GM23338 (cell line): ENCODE measurements around the gene CXCL16. TPM values are rescaled to one million over a fixed set of nuclear protein-coding genes. Genes with fewer than 3 reads are reported as not detected.
A peak's percentile ranks its signal among the peaks of the same experiment; 100 is the strongest.

Experiments
- ATAC-seq: fragments of 200-7000 bp; cut with Tn5 transposase; 3 replicates; pipeline ENCODE4 v1.9.1; 2020
- DNase-seq: peaks from one replicate; pipeline ENCODE4 v3.0.0-alpha.2; 2015; ENCODE audit warnings: low spot score
- H2AFZ ChIP-seq: fragments of 200-600 bp; sonication (generic); 2 replicates; pipeline ENCODE4 v1.8.0; 2016; ENCODE audit warnings: antibody characterized with exemption, mild to moderate bottlenecking, moderate library complexity
- H3F3A ChIP-seq: fragments of 200-600 bp; sonication (generic); replicated peaks from 2 replicates; pipeline ENCODE4 v1.8.0; 2017; ENCODE audit warnings: antibody characterized with exemption, mixed run types, low read depth
- H3K27ac ChIP-seq: fragments of 200-600 bp; sonication (generic); 2 replicates; pipeline ENCODE4 v1.6.1; 2016; ENCODE audit warnings: low read depth
- H3K27me3 ChIP-seq: fragments of 200-600 bp; sonication (generic); 2 replicates; pipeline ENCODE4 v1.8.0; 2016; ENCODE audit warnings: mild to moderate bottlenecking, mixed run types, moderate library complexity; ENCODE audit not compliant: insufficient read depth
- H3K36me3 ChIP-seq: fragments of 200-600 bp; sonication (generic); 2 replicates; pipeline ENCODE4 v1.8.0; 2016; ENCODE audit warnings: mild to moderate bottlenecking; ENCODE audit not compliant: insufficient read depth
- H3K4me1 ChIP-seq: fragments of 200-600 bp; sonication (generic); 2 replicates; pipeline ENCODE4 v1.8.0; 2016; ENCODE audit warnings: mild to moderate bottlenecking, moderate library complexity; ENCODE audit not compliant: insufficient read depth
- H3K4me2 ChIP-seq: fragments of 200-600 bp; sonication (generic); 2 replicates; pipeline ENCODE4 v1.7.1; 2017; ENCODE audit warnings: mixed run types
- H3K4me3 ChIP-seq: fragments of 200-600 bp; sonication (generic); 2 replicates; pipeline ENCODE4 v1.6.1; 2016; ENCODE audit warnings: mixed run types
- H3K79me2 ChIP-seq: fragments of 200-600 bp; sonication (generic); replicated peaks from 2 replicates; pipeline ENCODE4 v1.8.0; 2017; ENCODE audit warnings: mild to moderate bottlenecking; ENCODE audit not compliant: insufficient read depth
- H3K9me2 ChIP-seq: fragments of 200-600 bp; sonication (generic); 2 replicates; pipeline ENCODE4 v1.8.0; 2017; ENCODE audit not compliant: insufficient read depth
- H4K20me1 ChIP-seq: fragments of 200-600 bp; sonication (generic); replicated peaks from 2 replicates; pipeline ENCODE4 v1.8.0; 2017; ENCODE audit warnings: mild to moderate bottlenecking; ENCODE audit not compliant: insufficient read depth
- H3K27ac Mint-ChIP-seq: 2 replicates; pipeline ENCODE4 v1.8.0; 2020; ENCODE audit warnings: inconsistent platforms, mild to moderate bottlenecking, moderate library complexity, mixed read lengths
- H3K27me3 Mint-ChIP-seq: 3 replicates; pipeline ENCODE4 v1.8.0; 2022; ENCODE audit warnings: low read depth, mild to moderate bottlenecking, moderate library complexity, mixed read lengths, inconsistent platforms; ENCODE audit not compliant: insufficient read depth, poor library complexity
- H3K36me3 Mint-ChIP-seq: 3 replicates; pipeline ENCODE4 v1.8.0; 2021; ENCODE audit warnings: low read depth, mild to moderate bottlenecking, inconsistent platforms, moderate library complexity, mixed read lengths
- H3K4me1 Mint-ChIP-seq: 3 replicates; pipeline ENCODE4 v1.8.0; 2020; ENCODE audit warnings: mild to moderate bottlenecking, inconsistent platforms, mixed read lengths
- H3K4me3 Mint-ChIP-seq: 3 replicates; pipeline ENCODE4 v1.8.0; 2021; ENCODE audit warnings: moderate library complexity, mild to moderate bottlenecking, inconsistent platforms, mixed read lengths
- H3K9me3 Mint-ChIP-seq: 3 replicates; pipeline ENCODE4 v1.8.0; 2020; ENCODE audit warnings: moderate library complexity, mild to moderate bottlenecking, inconsistent platforms, mixed read lengths
- CREB1 ChIP-seq: fragments of 250-450 bp; sonication (Bioruptor Pico); IDR thresholded peaks from 2 replicates; pipeline ENCODE4 v1.5.0; 2020; ENCODE audit warnings: low read depth, mild to moderate bottlenecking, moderate library complexity
- CTCF ChIP-seq, 2 experiments: fragments of 200-600 bp in 1 of 2; sonication (generic) in 1 of 2; conservative IDR thresholded peaks; 2 replicates each; pipeline versions ENCODE4 v1.5.1 to v1.6.1; 2016 to 2017; ENCODE audit warnings: antibody characterized with exemption in 2 of 2, low read depth in 2 of 2, mild to moderate bottlenecking in 2 of 2, moderate library complexity in 1 of 2
- ETS1 ChIP-seq: IDR thresholded peaks from 2 replicates; pipeline ENCODE4 v1.6.1; 2016; ENCODE audit warnings: antibody characterized with exemption
- EZH2 ChIP-seq: fragments of 200-600 bp; sonication (generic); IDR thresholded peaks from one replicate; pipeline ENCODE4 v1.8.0; 2017; ENCODE audit warnings: antibody characterized with exemption, mild to moderate bottlenecking, low read depth; ENCODE audit not compliant: unreplicated experiment
- EZH2phosphoT487 ChIP-seq: fragments of 200-600 bp; sonication (generic); IDR thresholded peaks from one replicate; pipeline ENCODE4 v1.8.1; 2018; ENCODE audit warnings: antibody characterized with exemption; ENCODE audit not compliant: unreplicated experiment
- JUNB ChIP-seq: IDR thresholded peaks from one replicate; pipeline ENCODE4 v1.6.1; 2016; ENCODE audit warnings: antibody characterized with exemption; ENCODE audit not compliant: unreplicated experiment
- NANOG ChIP-seq: IDR thresholded peaks from 2 replicates; pipeline ENCODE4 v1.6.1; 2016; ENCODE audit warnings: antibody characterized with exemption, borderline replicate concordance
- POLR2AphosphoS5 ChIP-seq: IDR thresholded peaks from 2 replicates; pipeline ENCODE4 v1.6.1; 2016; ENCODE audit warnings: antibody characterized with exemption, low read depth
- REST ChIP-seq: IDR thresholded peaks from one replicate; pipeline ENCODE4 v1.6.1; 2018; ENCODE audit warnings: antibody characterized with exemption; ENCODE audit not compliant: unreplicated experiment
- STAT1 ChIP-seq: IDR thresholded peaks from one replicate; pipeline ENCODE4 v1.6.1; 2016; ENCODE audit warnings: antibody characterized with exemption; ENCODE audit not compliant: unreplicated experiment
- ZNF114 ChIP-seq: fragments of 250-450 bp; sonication (Bioruptor Pico); IDR thresholded peaks from 2 replicates; pipeline ENCODE4 v1.5.0; 2020; ENCODE audit warnings: mild to moderate bottlenecking, moderate library complexity
- ZNF331 ChIP-seq: fragments of 250-450 bp; sonication (Bioruptor Pico); IDR thresholded peaks from 2 replicates; pipeline ENCODE4 v1.5.0; 2020; ENCODE audit warnings: low read depth, mild to moderate bottlenecking, moderate library complexity
- ZNF462 ChIP-seq: fragments of 250-450 bp; sonication (Bioruptor Pico); IDR thresholded peaks from 2 replicates; pipeline ENCODE4 v1.5.0; 2020; ENCODE audit warnings: mild to moderate bottlenecking, moderate library complexity
- polyA plus RNA-seq: library from polyadenylated mRNA; unstranded; fragments of >200 nt; fragmentation: Nextera tagmentation; extraction: Ambion mirVana; gene quantifications from 2 replicates; pipeline ENCODE4 v1.2.1, GENCODE V29; 2016
- total RNA-seq: library from RNA; depleted of rRNA; stranded (reverse); fragments of >200 nt; shearing (Covaris generic); gene quantifications from 2 replicates; pipeline ENCODE4 v1.2.3, GENCODE V29; 2014

CXCL16 gene
- total and polyA plus RNA-seq, 2 experiments from 2014 or later: 4.0 to 4.1 TPM

GRCh38 chr17:4740025-4740351, 260 bp upstream of the CXCL16 start:
- peaks cover 12% of the 10 kb centered on the region for H3K4me1 Mint-ChIP-seq

More at GRCh38 chr17:4740025-4740351, 260 bp upstream of the CXCL16 start:
- no peaks in the 10 kb centered on the region for H3K9me2 ChIP-seq
- peaks cover 9% of the 10 kb centered on the region; the same call in 1 of the 2 replicates for H3K4me1 ChIP-seq
- peak overlapping the region; percentile 75 for H3K4me3 ChIP-seq
- peak overlapping the region; percentile 91 for H3K4me2 ChIP-seq
- no peaks in the 10 kb centered on the region; the same call in 1 of the 3 replicates for H3K9me3 Mint-ChIP-seq
- H3K27me3 ChIP-seq: peaks cover 76% of the 10 kb centered on the region
- H3K36me3 Mint-ChIP-seq: no peaks in the 10 kb centered on the region; the same call in 2 of the 3 replicates
- H3F3A ChIP-seq: peaks cover 10% of the 10 kb centered on the region; the same call in 1 of the 2 replicates
- H3K4me3 Mint-ChIP-seq: peak overlapping the region; percentile 70
- H4K20me1 ChIP-seq: 0 out of 2 replicates have a peak, but pooled peaks cover 5% of the 10 kb centered on the region
- H3K27ac Mint-ChIP-seq: no peak overlapping the region
- no peaks in the 10 kb centered on the region for H3K36me3 ChIP-seq
- no peak for ATAC-seq
- no peak for DNase-seq
- H3K27ac ChIP-seq: no peak overlapping the region
- TF ChIP-seq STAT1: no peak
- TF ChIP-seq POLR2AphosphoS5: no peak
- TF ChIP-seq ZNF331 (CRISPR knock-in tag): no peak
- TF ChIP-seq CREB1 (CRISPR knock-in tag): no peak
- no peak for TF ChIP-seq NANOG
- no peak for TF ChIP-seq REST
- TF ChIP-seq ZNF114 (CRISPR knock-in tag): no peak
- TF ChIP-seq CTCF (conservative IDR thresholded peaks at IDR 0.05; ENCODE audit: low read depth in 2 of 2): no peak
- TF ChIP-seq EZH2: no peak
- no peak for TF ChIP-seq EZH2phosphoT487
- TF ChIP-seq JUNB: no peak
- TF ChIP-seq ETS1: no peak
- no peak for TF ChIP-seq ZNF462 (CRISPR knock-in tag)
- H3K27me3 Mint-ChIP-seq: peaks cover 66% of the 10 kb centered on the region
- no peaks in the 10 kb centered on the region for H3K79me2 ChIP-seq
- H2AFZ ChIP-seq: peak overlapping the region; percentile 96
